DOHH2 (cell line): ENCODE data around the gene MYO18B.

ENCODE experiments used
- CTCF ChIP-seq: fragments of 200-600 bp; sonication (generic); IDR thresholded peaks from one replicate; pipeline ENCODE4 v1.5.1; 2014; ENCODE audit warnings: antibody characterized with exemption, mild to moderate bottlenecking, low read depth, low read length; ENCODE audit not compliant: poor library complexity, severe bottlenecking
- EZH2phosphoT487 ChIP-seq: fragments of 200-600 bp; sonication (generic); IDR thresholded peaks from 2 replicates; pipeline ENCODE4 v1.6.1; 2017; ENCODE audit warnings: borderline replicate concordance, mild to moderate bottlenecking, antibody characterized with exemption, low read length, moderate library complexity, mixed read lengths

DNA sequence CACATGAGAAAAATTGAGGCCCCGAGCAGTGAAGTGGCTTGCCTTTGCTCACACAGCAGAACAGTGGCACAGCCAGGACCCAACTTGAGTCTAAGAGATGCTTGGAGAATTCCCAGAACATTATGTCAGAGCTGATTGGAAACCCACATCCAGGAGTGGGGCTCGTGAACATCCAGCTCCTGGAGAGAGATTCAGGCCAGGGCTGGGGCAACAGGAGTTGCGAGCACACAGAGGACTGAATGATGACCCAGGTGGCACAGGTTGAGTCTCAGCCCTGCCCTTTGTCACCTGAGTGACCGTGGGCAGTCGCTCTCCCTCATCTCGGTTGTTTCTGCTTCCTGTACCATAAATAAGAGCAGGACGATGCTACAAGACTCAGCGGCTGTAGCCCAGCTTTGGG lies 102.6 kb downstream of the MYO18B start:
- TF ChIP-seq CTCF, result no peak
- no peak for TF ChIP-seq EZH2phosphoT487
